A549 (cell line): Measurements from ENCODE around the gene BCLAF1. TPM values are rescaled to one million over a fixed set of nuclear protein-coding genes. Genes with fewer than 3 reads are reported as not detected.
A peak's percentile ranks its signal among the peaks of the same experiment; 100 is the strongest.

Source experiments
- ATAC-seq, 2 experiments: fragments of 200-7000 bp in 1 of 2; fragments of >200 bp in 1 of 2; cut with Nextera tagmentation in 1 of 2; cut with Tn5 transposase in 1 of 2; 3 replicates each; pipeline versions ENCODE4 v1.8.0 to v1.9.1; 2018 to 2020; ENCODE audit warnings: mild to moderate bottlenecking in 1 of 2, moderate library complexity in 1 of 2
- CTCF ChIA-PET: fragments of 300-600 bp; sonication (Branson Sonifier 250); formaldehyde crosslinking; extraction: SDS; loops from one replicate; lab custom pipeline; 2021; ENCODE audit warnings: antibody characterized with exemption, inconsistent platforms; lab: Yijun Ruan, JAX
- POLR2A ChIA-PET: fragments of 350-600 bp; formaldehyde crosslinking; extraction: SDS; loops from one replicate; lab custom pipeline; 2021; ENCODE audit warnings: antibody characterized with exemption, inconsistent platforms; lab: Yijun Ruan, JAX
- DNase-seq, 2 experiments: peaks; one replicate each; pipeline versions ENCODE4 v3.0.0 to v3.0.0-alpha.2; 2011 to 2016; ENCODE audit warnings: low read depth in 1 of 2, low spot score in 1 of 2
- FAIRE-seq: peaks from 2 replicates; lab custom pipeline; 2011; peaks lifted over from hg19 to GRCh38; lab: Jason Lieb, UNC
- H3K27ac ChIP-seq, 2 experiments: fragments of >200 bp; sonication (Bioruptor Twin); formaldehyde crosslinking; 3 replicates each; pipeline ENCODE4 v1.5.1; 2016 to 2017
- H3K4me1 ChIP-seq: fragments of >200 bp; sonication (Bioruptor Twin); formaldehyde crosslinking; 3 replicates; pipeline ENCODE4 v1.6.1; 2016
- H3K4me2 ChIP-seq: fragments of >200 bp; sonication (Bioruptor Twin); formaldehyde crosslinking; 3 replicates; pipeline ENCODE4 v1.6.1; 2016
- H3K4me3 ChIP-seq: fragments of >200 bp; sonication (Bioruptor Twin); formaldehyde crosslinking; 3 replicates; pipeline ENCODE4 v1.5.1; 2016
- H3K9me3 ChIP-seq: fragments of >200 bp; sonication (Bioruptor Twin); formaldehyde crosslinking; 3 replicates; pipeline ENCODE4 v1.6.1; 2016
- CBX2 ChIP-seq: fragments of 200-600 bp; sonication (generic); IDR thresholded peaks from 2 replicates; pipeline ENCODE4 v1.6.1; 2016; ENCODE audit warnings: low read depth, mild to moderate bottlenecking, borderline replicate concordance
- CEBPB ChIP-seq, 2 experiments: fragments of >200 bp in 1 of 2; sonication (Bioruptor Twin) in 1 of 2; formaldehyde crosslinking in 1 of 2; IDR thresholded peaks; 2 replicates each; pipeline ENCODE4 v1.6.1; 2012 to 2016
- CHD2 ChIP-seq: fragments of 150-350 bp; IDR thresholded peaks from 2 replicates; pipeline ENCODE4 v1.6.1; 2014; ENCODE audit warnings: low read length; ENCODE audit not compliant: partially characterized antibody
- CHD4 ChIP-seq: fragments of 200-600 bp; sonication (generic); IDR thresholded peaks from 2 replicates; pipeline ENCODE4 v1.6.1; 2016; ENCODE audit warnings: antibody characterized with exemption, mild to moderate bottlenecking, borderline replicate concordance
- CTCF ChIP-seq: fragments of >200 bp; sonication (Bioruptor Twin); formaldehyde crosslinking; IDR thresholded peaks from 3 replicates; pipeline ENCODE4 v1.5.1; 2016
- EP300 ChIP-seq, 2 experiments: fragments of >200 bp; sonication (Bioruptor Twin); formaldehyde crosslinking; IDR thresholded peaks; 2 replicates in 1 of 2; 3 replicates in 1 of 2; pipeline ENCODE4 v1.6.1; 2016 to 2017
- FOSL2 ChIP-seq, 2 experiments: fragments of 450-650 bp in 1 of 2; fragments of >200 bp in 1 of 2; sonication (Bioruptor Twin) in 1 of 2; formaldehyde crosslinking; IDR thresholded peaks; 2 replicates each; pipeline versions ENCODE4 v1.5.0 to v1.6.1; 2016 to 2020; ENCODE audit warnings: mild to moderate bottlenecking in 1 of 2, moderate library complexity in 1 of 2
- HES2 ChIP-seq: fragments of >200 bp; sonication (Bioruptor Twin); formaldehyde crosslinking; IDR thresholded peaks from 2 replicates; pipeline ENCODE4 v1.6.1; 2016
- HEYL ChIP-seq: fragments of 250-450 bp; sonication (Bioruptor Pico); IDR thresholded peaks from 2 replicates; pipeline ENCODE4 v1.8.0; 2021; ENCODE audit warnings: mild to moderate bottlenecking, moderate library complexity
- HOXA7 ChIP-seq: fragments of 250-450 bp; sonication (Bioruptor Pico); IDR thresholded peaks from 2 replicates; pipeline ENCODE4 v1.5.0; 2020; ENCODE audit warnings: mild to moderate bottlenecking, moderate library complexity
- HOXB5 ChIP-seq: fragments of 250-450 bp; sonication (Bioruptor Pico); IDR thresholded peaks from 2 replicates; pipeline ENCODE4 v1.5.0; 2020; ENCODE audit warnings: mild to moderate bottlenecking, moderate library complexity
- JUN ChIP-seq, 2 experiments: fragments of >200 bp; sonication (Bioruptor Twin); formaldehyde crosslinking; IDR thresholded peaks; 2 replicates in 1 of 2; 3 replicates in 1 of 2; pipeline ENCODE4 v1.6.1; 2016 to 2017
- MAFK ChIP-seq: fragments of 450-650 bp; IDR thresholded peaks from 2 replicates; pipeline ENCODE4 v1.6.1; 2014; ENCODE audit not compliant: partially characterized antibody
- PHF8 ChIP-seq: fragments of 200-600 bp; sonication (generic); IDR thresholded peaks from 2 replicates; pipeline ENCODE4 v1.6.1; 2016; ENCODE audit warnings: low read depth, mild to moderate bottlenecking, antibody characterized with exemption, moderate library complexity, borderline replicate concordance
- POLR2A ChIP-seq: IDR thresholded peaks from 2 replicates; pipeline ENCODE4 v1.6.1; 2012; ENCODE audit warnings: mild to moderate bottlenecking, low read length
- POLR2AphosphoS2 ChIP-seq: conservative IDR thresholded peaks from 2 replicates; pipeline ENCODE4 v1.6.1; 2012; ENCODE audit warnings: low read length, improper control_type of control experiment, inconsistent platforms
- RAD21 ChIP-seq, 2 experiments: fragments of >200 bp in 1 of 2; sonication (Bioruptor Twin) in 1 of 2; formaldehyde crosslinking in 1 of 2; IDR thresholded peaks in 1 of 2; conservative IDR thresholded peaks in 1 of 2; 2 replicates in 1 of 2; 3 replicates in 1 of 2; pipeline ENCODE4 v1.6.1; 2012 to 2018; ENCODE audit warnings: inconsistent platforms in 1 of 2
- RCOR1 ChIP-seq: fragments of 150-350 bp; IDR thresholded peaks from 2 replicates; pipeline ENCODE4 v1.6.1; 2014; ENCODE audit warnings: antibody characterized with exemption, low read length, low read depth
- RFX5 ChIP-seq: fragments of 450-650 bp; IDR thresholded peaks from 2 replicates; pipeline ENCODE4 v1.7.1; 2014; ENCODE audit warnings: antibody characterized with exemption, mild to moderate bottlenecking, moderate library complexity
- SMC3 ChIP-seq: fragments of >200 bp; sonication (Bioruptor Twin); formaldehyde crosslinking; IDR thresholded peaks from 3 replicates; pipeline ENCODE4 v1.6.1; 2018; ENCODE audit warnings: inconsistent platforms
- ZFP36 ChIP-seq: fragments of 450-650 bp; IDR thresholded peaks from 2 replicates; pipeline ENCODE4 v1.6.1; 2014; ENCODE audit warnings: borderline replicate concordance; ENCODE audit not compliant: partially characterized antibody
- ZSCAN20 ChIP-seq: fragments of 250-450 bp; sonication (Bioruptor Pico); IDR thresholded peaks from 2 replicates; pipeline ENCODE4 v1.8.0; 2022; ENCODE audit warnings: mild to moderate bottlenecking, moderate library complexity
- WGBS: methylation state at CpG from one replicate; pipeline ENCODE4 v1.1.6; 2017; ENCODE audit errors: missing lambda C conversion rate; 5-methylcytosine and 5-hydroxymethylcytosine counted together
- polyA plus RNA-seq, 4 experiments: library from polyadenylated mRNA; depleted of rRNA in 3 of 4; stranded (reverse); fragments of >200 nt; fragmentation: RNase III in 1 of 4; extraction: RNeasy Plus Mini Kit Qiagen cat#74134 plus additional on column Dnase treatment in 1 of 4; gene quantifications; 2 replicates in 3 of 4; 3 replicates in 1 of 4; pipeline ENCODE4 v1.2.3, GENCODE V29; 2011 to 2017
- TF ChIP-seq, protein P1 (sequence below): IDR thresholded peaks from 2 replicates; pipeline ENCODE4 v1.6.1; 2012
- TF ChIP-seq, protein P2 (sequence below): fragments of 250-450 bp; sonication (Bioruptor Pico); IDR thresholded peaks from 2 replicates; pipeline ENCODE4 v1.5.0; 2020; ENCODE audit warnings: low read depth, mild to moderate bottlenecking, moderate library complexity

Gene BCLAF1
- polyA plus RNA-seq, 2 of the 4 experiments (the other 2 are of a cell fraction) = 96.0 to 122 TPM

GRCh38 chr6:136226027-136226673, 63.5 kb downstream of the BCLAF1 start:
- POLR2A ChIA-PET = interaction anchor here (1.1 kb wide), 1 partner anchor 211 kb away, joined by 3 read pairs; no protein-coding TSS in a partner anchor
- Histone ChIP-seq H3K9me3 (peaks cover 5% of the 10 kb centered on the region; the same call in 2 of the 3 replicates), H3K4me3 (peak overlapping the region; percentile 30; the same call in 1 of the 3 replicates)

GRCh38 chr6:136225496-136225895, 64.2 kb downstream of the BCLAF1 start:
- Histone ChIP-seq H3K4me2 (peak overlapping the region; percentile 64), H3K4me3 (no peak overlapping the region), H3K9me3 (peaks cover 5% of the 10 kb centered on the region; the same call in 2 of the 3 replicates), H3K4me1 (peaks cover 16% of the 10 kb centered on the region)
- WGBS = 40% methylated on average over 5 of the region's 5 CpGs
- ChIA-PET CTCF (interaction anchor here (0.6 to 3.5 kb wide), 67 partner anchors 8 to 965 kb away, joined by 3 to 50 read pairs (median 5); partner anchors contain the start of gene AHI1), POLR2A (interaction anchor here (1.1 kb wide), 1 partner anchor 210 kb away, joined by 3 read pairs; no protein-coding TSS in a partner anchor)
- FAIRE-seq (no peak), DNase-seq (peak in 1 of 2 experiments; percentile 55)
- no peak for TF ChIP-seq ZSCAN20 (CRISPR knock-in tag)
- TF ChIP-seq CHD2 = no peak
- TF ChIP-seq ZFP36 = no peak
- no peak for TF ChIP-seq HOXA7 (CRISPR knock-in tag)
- no peak for TF ChIP-seq MAFK
- TF ChIP-seq POLR2A = no peak
- no peak for TF ChIP-seq HEYL (CRISPR knock-in tag)
- no peak for TF ChIP-seq PHF8
- no peak for TF ChIP-seq HES2
- TF ChIP-seq CHD4 = no peak
- no peak for TF ChIP-seq CBX2
- TF ChIP-seq RCOR1 = no peak
- TF ChIP-seq, all 56 proteins: peak for 0
- H3K27ac ChIP-seq = peak overlapping the region; percentile 87 to 93
- ATAC-seq = 0 out of 6 replicates have a peak, but pooled peaks have one; percentile 29 to 54

More at GRCh38 chr6:136226027-136226673, 63.5 kb downstream of the BCLAF1 start:
- H3K27ac ChIP-seq = peak overlapping the region; percentile 87 to 93
- DNase-seq (peak; percentile 45 to 67), FAIRE-seq (no peak), ATAC-seq (peak; percentile 83 to 86)
- peak overlapping the region; percentile 64 for H3K4me2 ChIP-seq
- WGBS = 9% methylated on average over 12 of the region's 12 CpGs
- CTCF ChIA-PET = interaction anchor here (0.6 to 3.5 kb wide), 83 partner anchors 9 to 966 kb away, joined by 3 to 50 read pairs (median 4); partner anchors contain the start of genes AHI1 and MAP7
- peaks cover 22% of the 10 kb centered on the region for H3K4me1 ChIP-seq
- TF ChIP-seq EP300 (IDR thresholded peaks at IDR 0.05) = peak; percentile 47 to 73; a peak in 3 of 5 replicates
- peak; percentile 75 for TF ChIP-seq HES2
- TF ChIP-seq POLR2AphosphoS2 = no peak
- TF ChIP-seq RAD21 (conservative IDR thresholded peaks at IDR 0.05 in 1 of 2, IDR thresholded peaks at IDR 0.05 in 1 of 2) = peak; percentile 99
- TF ChIP-seq RFX5 = no peak
- TF ChIP-seq, protein P1, sequence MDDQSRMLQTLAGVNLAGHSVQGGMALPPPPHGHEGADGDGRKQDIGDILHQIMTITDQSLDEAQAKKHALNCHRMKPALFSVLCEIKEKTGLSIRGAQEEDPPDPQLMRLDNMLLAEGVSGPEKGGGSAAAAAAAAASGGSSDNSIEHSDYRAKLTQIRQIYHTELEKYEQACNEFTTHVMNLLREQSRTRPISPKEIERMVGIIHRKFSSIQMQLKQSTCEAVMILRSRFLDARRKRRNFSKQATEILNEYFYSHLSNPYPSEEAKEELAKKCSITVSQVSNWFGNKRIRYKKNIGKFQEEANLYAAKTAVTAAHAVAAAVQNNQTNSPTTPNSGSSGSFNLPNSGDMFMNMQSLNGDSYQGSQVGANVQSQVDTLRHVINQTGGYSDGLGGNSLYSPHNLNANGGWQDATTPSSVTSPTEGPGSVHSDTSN = no peak
- TF ChIP-seq, protein P2, sequence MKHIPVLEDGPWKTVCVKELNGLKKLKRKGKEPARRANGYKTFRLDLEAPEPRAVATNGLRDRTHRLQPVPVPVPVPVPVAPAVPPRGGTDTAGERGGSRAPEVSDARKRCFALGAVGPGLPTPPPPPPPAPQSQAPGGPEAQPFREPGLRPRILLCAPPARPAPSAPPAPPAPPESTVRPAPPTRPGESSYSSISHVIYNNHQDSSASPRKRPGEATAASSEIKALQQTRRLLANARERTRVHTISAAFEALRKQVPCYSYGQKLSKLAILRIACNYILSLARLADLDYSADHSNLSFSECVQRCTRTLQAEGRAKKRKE = no peak
- peak; percentile 95 to 98 for TF ChIP-seq CEBPB (IDR thresholded peaks at IDR 0.05)
- no peak for TF ChIP-seq FOSL2 (IDR thresholded peaks at IDR 0.05)
- 0 out of 2 replicates have a peak, but pooled peaks have one; percentile 7 for TF ChIP-seq FOSL2 (CRISPR knock-in tag; IDR thresholded peaks at IDR 0.05)
- TF ChIP-seq RCOR1 = no peak
- peak in 1 of 2 experiments; percentile 57; a peak in 3 of 5 replicates for TF ChIP-seq JUN (IDR thresholded peaks at IDR 0.05)
- peak; percentile 97 for TF ChIP-seq SMC3
- TF ChIP-seq CTCF = peak; percentile 98
- TF ChIP-seq HOXB5 (CRISPR knock-in tag) = no peak
